GM23338 (cell line): ENCODE results near the gene NAT14. TPM values are rescaled to one million over a fixed set of nuclear protein-coding genes. Genes with fewer than 3 reads are reported as not detected.
A peak's percentile ranks its signal among the peaks of the same experiment; 100 is the strongest.

Experiments used
- ATAC-seq: fragments of 200-7000 bp; cut with Tn5 transposase; 3 replicates; pipeline ENCODE4 v1.9.1; 2020
- DNase-seq: peaks from one replicate; pipeline ENCODE4 v3.0.0-alpha.2; 2015; ENCODE audit warnings: low spot score
- H2AFZ ChIP-seq: fragments of 200-600 bp; sonication (generic); 2 replicates; pipeline ENCODE4 v1.8.0; 2016; ENCODE audit warnings: antibody characterized with exemption, mild to moderate bottlenecking, moderate library complexity
- H3F3A ChIP-seq: fragments of 200-600 bp; sonication (generic); replicated peaks from 2 replicates; pipeline ENCODE4 v1.8.0; 2017; ENCODE audit warnings: antibody characterized with exemption, mixed run types, low read depth
- H3K27ac ChIP-seq: fragments of 200-600 bp; sonication (generic); 2 replicates; pipeline ENCODE4 v1.6.1; 2016; ENCODE audit warnings: low read depth
- H3K27me3 ChIP-seq: fragments of 200-600 bp; sonication (generic); 2 replicates; pipeline ENCODE4 v1.8.0; 2016; ENCODE audit warnings: mild to moderate bottlenecking, mixed run types, moderate library complexity; ENCODE audit not compliant: insufficient read depth
- H3K36me3 ChIP-seq: fragments of 200-600 bp; sonication (generic); 2 replicates; pipeline ENCODE4 v1.8.0; 2016; ENCODE audit warnings: mild to moderate bottlenecking; ENCODE audit not compliant: insufficient read depth
- H3K4me1 ChIP-seq: fragments of 200-600 bp; sonication (generic); 2 replicates; pipeline ENCODE4 v1.8.0; 2016; ENCODE audit warnings: mild to moderate bottlenecking, moderate library complexity; ENCODE audit not compliant: insufficient read depth
- H3K4me2 ChIP-seq: fragments of 200-600 bp; sonication (generic); 2 replicates; pipeline ENCODE4 v1.7.1; 2017; ENCODE audit warnings: mixed run types
- H3K4me3 ChIP-seq: fragments of 200-600 bp; sonication (generic); 2 replicates; pipeline ENCODE4 v1.6.1; 2016; ENCODE audit warnings: mixed run types
- H3K79me2 ChIP-seq: fragments of 200-600 bp; sonication (generic); replicated peaks from 2 replicates; pipeline ENCODE4 v1.8.0; 2017; ENCODE audit warnings: mild to moderate bottlenecking; ENCODE audit not compliant: insufficient read depth
- H3K9me2 ChIP-seq: fragments of 200-600 bp; sonication (generic); 2 replicates; pipeline ENCODE4 v1.8.0; 2017; ENCODE audit not compliant: insufficient read depth
- H4K20me1 ChIP-seq: fragments of 200-600 bp; sonication (generic); replicated peaks from 2 replicates; pipeline ENCODE4 v1.8.0; 2017; ENCODE audit warnings: mild to moderate bottlenecking; ENCODE audit not compliant: insufficient read depth
- H3K27ac Mint-ChIP-seq: 2 replicates; pipeline ENCODE4 v1.8.0; 2020; ENCODE audit warnings: inconsistent platforms, mild to moderate bottlenecking, moderate library complexity, mixed read lengths
- H3K27me3 Mint-ChIP-seq: 3 replicates; pipeline ENCODE4 v1.8.0; 2022; ENCODE audit warnings: low read depth, mild to moderate bottlenecking, moderate library complexity, mixed read lengths, inconsistent platforms; ENCODE audit not compliant: insufficient read depth, poor library complexity
- H3K36me3 Mint-ChIP-seq: 3 replicates; pipeline ENCODE4 v1.8.0; 2021; ENCODE audit warnings: low read depth, mild to moderate bottlenecking, inconsistent platforms, moderate library complexity, mixed read lengths
- H3K4me1 Mint-ChIP-seq: 3 replicates; pipeline ENCODE4 v1.8.0; 2020; ENCODE audit warnings: mild to moderate bottlenecking, inconsistent platforms, mixed read lengths
- H3K4me3 Mint-ChIP-seq: 3 replicates; pipeline ENCODE4 v1.8.0; 2021; ENCODE audit warnings: moderate library complexity, mild to moderate bottlenecking, inconsistent platforms, mixed read lengths
- H3K9me3 Mint-ChIP-seq: 3 replicates; pipeline ENCODE4 v1.8.0; 2020; ENCODE audit warnings: moderate library complexity, mild to moderate bottlenecking, inconsistent platforms, mixed read lengths
- CREB1 ChIP-seq: fragments of 250-450 bp; sonication (Bioruptor Pico); IDR thresholded peaks from 2 replicates; pipeline ENCODE4 v1.5.0; 2020; ENCODE audit warnings: low read depth, mild to moderate bottlenecking, moderate library complexity
- CTCF ChIP-seq, 2 experiments: fragments of 200-600 bp in 1 of 2; sonication (generic) in 1 of 2; conservative IDR thresholded peaks; 2 replicates each; pipeline versions ENCODE4 v1.5.1 to v1.6.1; 2016 to 2017; ENCODE audit warnings: antibody characterized with exemption in 2 of 2, low read depth in 2 of 2, mild to moderate bottlenecking in 2 of 2, moderate library complexity in 1 of 2
- ETS1 ChIP-seq: IDR thresholded peaks from 2 replicates; pipeline ENCODE4 v1.6.1; 2016; ENCODE audit warnings: antibody characterized with exemption
- EZH2 ChIP-seq: fragments of 200-600 bp; sonication (generic); IDR thresholded peaks from one replicate; pipeline ENCODE4 v1.8.0; 2017; ENCODE audit warnings: antibody characterized with exemption, mild to moderate bottlenecking, low read depth; ENCODE audit not compliant: unreplicated experiment
- EZH2phosphoT487 ChIP-seq: fragments of 200-600 bp; sonication (generic); IDR thresholded peaks from one replicate; pipeline ENCODE4 v1.8.1; 2018; ENCODE audit warnings: antibody characterized with exemption; ENCODE audit not compliant: unreplicated experiment
- JUNB ChIP-seq: IDR thresholded peaks from one replicate; pipeline ENCODE4 v1.6.1; 2016; ENCODE audit warnings: antibody characterized with exemption; ENCODE audit not compliant: unreplicated experiment
- NANOG ChIP-seq: IDR thresholded peaks from 2 replicates; pipeline ENCODE4 v1.6.1; 2016; ENCODE audit warnings: antibody characterized with exemption, borderline replicate concordance
- POLR2AphosphoS5 ChIP-seq: IDR thresholded peaks from 2 replicates; pipeline ENCODE4 v1.6.1; 2016; ENCODE audit warnings: antibody characterized with exemption, low read depth
- REST ChIP-seq: IDR thresholded peaks from one replicate; pipeline ENCODE4 v1.6.1; 2018; ENCODE audit warnings: antibody characterized with exemption; ENCODE audit not compliant: unreplicated experiment
- STAT1 ChIP-seq: IDR thresholded peaks from one replicate; pipeline ENCODE4 v1.6.1; 2016; ENCODE audit warnings: antibody characterized with exemption; ENCODE audit not compliant: unreplicated experiment
- ZNF114 ChIP-seq: fragments of 250-450 bp; sonication (Bioruptor Pico); IDR thresholded peaks from 2 replicates; pipeline ENCODE4 v1.5.0; 2020; ENCODE audit warnings: mild to moderate bottlenecking, moderate library complexity
- ZNF331 ChIP-seq: fragments of 250-450 bp; sonication (Bioruptor Pico); IDR thresholded peaks from 2 replicates; pipeline ENCODE4 v1.5.0; 2020; ENCODE audit warnings: low read depth, mild to moderate bottlenecking, moderate library complexity
- ZNF462 ChIP-seq: fragments of 250-450 bp; sonication (Bioruptor Pico); IDR thresholded peaks from 2 replicates; pipeline ENCODE4 v1.5.0; 2020; ENCODE audit warnings: mild to moderate bottlenecking, moderate library complexity
- polyA plus RNA-seq: library from polyadenylated mRNA; unstranded; fragments of >200 nt; fragmentation: Nextera tagmentation; extraction: Ambion mirVana; gene quantifications from 2 replicates; pipeline ENCODE4 v1.2.1, GENCODE V29; 2016
- total RNA-seq: library from RNA; depleted of rRNA; stranded (reverse); fragments of >200 nt; shearing (Covaris generic); gene quantifications from 2 replicates; pipeline ENCODE4 v1.2.3, GENCODE V29; 2014

Gene NAT14
- total and polyA plus RNA-seq, 2 experiments from 2014 or later, result 27.8 to 39.6 TPM

GRCh38 chr19:55479451-55480230 lies 5.3 kb upstream of the NAT14 start:
- no peak overlapping the region for H2AFZ ChIP-seq
- peaks cover 7% of the 10 kb centered on the region; the same call in 1 of the 2 replicates for H3K4me1 ChIP-seq
- peaks cover 17% of the 10 kb centered on the region; the same call in 1 of the 2 replicates for H3F3A ChIP-seq
- Mint-ChIP-seq H3K9me3 (peaks cover 3% of the 10 kb centered on the region; the same call in 2 of the 3 replicates), H3K27me3 (peaks cover 17% of the 10 kb centered on the region), H3K27ac (no peak overlapping the region), H3K4me1 (peaks cover 33% of the 10 kb centered on the region), H3K36me3 (peaks cover 9% of the 10 kb centered on the region; the same call in 2 of the 3 replicates), H3K4me3 (peak overlapping the region; percentile 6; the same call in 1 of the 3 replicates)
- H3K79me2 ChIP-seq, result peaks cover 9% of the 10 kb centered on the region
- H3K27me3 ChIP-seq, result no peaks in the 10 kb centered on the region
- H3K27ac ChIP-seq, result no peak overlapping the region
- H4K20me1 ChIP-seq, result no peaks in the 10 kb centered on the region
- no peak overlapping the region for H3K4me3 ChIP-seq
- H3K4me2 ChIP-seq, result no peak overlapping the region
- H3K9me2 ChIP-seq, result no peaks in the 10 kb centered on the region
- DNase-seq (no peak), ATAC-seq (no peak)
- H3K36me3 ChIP-seq, result no peaks in the 10 kb centered on the region
- no peak for TF ChIP-seq ZNF114 (CRISPR knock-in tag)
- no peak for TF ChIP-seq STAT1
- no peak for TF ChIP-seq ZNF462
- TF ChIP-seq ZNF331, result no peak
- TF ChIP-seq EZH2phosphoT487, result no peak
- TF ChIP-seq POLR2AphosphoS5, result no peak
- no peak for TF ChIP-seq ETS1
- TF ChIP-seq CTCF (conservative IDR thresholded peaks at IDR 0.05; ENCODE audit: low read depth in 2 of 2), result no peak
- no peak for TF ChIP-seq CREB1
- TF ChIP-seq NANOG, result no peak
- no peak for TF ChIP-seq JUNB
- TF ChIP-seq REST, result no peak
- no peak for TF ChIP-seq EZH2
